Activated naive CD8-positive, alpha-beta T cell (primary cell): ENCODE results near the gene HNRNPD.
"Not testable (repeated sequence)": the region's sequence is repeated elsewhere in the genome, so short reads cannot be mapped to it uniquely, and the experiment has no call there.

Experiments
- H3K27ac Mint-ChIP-seq: one replicate; pipeline ENCODE4 v1.8.0; 2021; ENCODE audit warnings: mixed read lengths
- H3K27me3 Mint-ChIP-seq: one replicate; pipeline ENCODE4 v1.8.0; 2021; ENCODE audit warnings: mixed read lengths
- H3K36me3 Mint-ChIP-seq: one replicate; pipeline ENCODE4 v1.8.0; 2021; ENCODE audit warnings: mixed read lengths
- H3K4me1 Mint-ChIP-seq: one replicate; pipeline ENCODE4 v1.8.0; 2021; ENCODE audit warnings: low read depth, mixed read lengths
- H3K4me3 Mint-ChIP-seq: one replicate; pipeline ENCODE4 v1.8.0; 2021; ENCODE audit warnings: mild to moderate bottlenecking, mixed read lengths
- H3K9me3 Mint-ChIP-seq: one replicate; pipeline ENCODE4 v1.8.0; 2021; ENCODE audit warnings: low read depth, mixed read lengths

The HNRNPD gene

GRCh38 chr4:82382751-82383150, 9.0 kb upstream of the HNRNPD start:
- H3K4me1 Mint-ChIP-seq = peaks cover 10% of the 10 kb centered on the region
- no peaks in the 10 kb centered on the region for H3K27me3 Mint-ChIP-seq
- H3K27ac Mint-ChIP-seq = no peak overlapping the region
- no peak overlapping the region for H3K4me3 Mint-ChIP-seq
- H3K9me3 Mint-ChIP-seq = no peaks in the 10 kb centered on the region
- H3K36me3 Mint-ChIP-seq = no peaks in the 10 kb centered on the region

GRCh38 chr4:82381661-82382296, 8.0 kb upstream of the HNRNPD start:
- Mint-ChIP-seq H3K27me3 (no peaks in the 10 kb centered on the region), H3K27ac (no peak overlapping the region), H3K9me3 (no peaks in the 10 kb centered on the region), H3K4me3 (no peak overlapping the region), H3K36me3 (no peaks in the 10 kb centered on the region), H3K4me1 (peaks cover 11% of the 10 kb centered on the region)

GRCh38 chr4:82381235-82381634, 7.4 kb upstream of the HNRNPD start:
- Mint-ChIP-seq H3K36me3 (peaks cover 2% of the 10 kb centered on the region), H3K4me1 (peaks cover 15% of the 10 kb centered on the region), H3K9me3 (no peaks in the 10 kb centered on the region), H3K4me3 (no peak overlapping the region), H3K27ac (no peak overlapping the region), H3K27me3 (no peaks in the 10 kb centered on the region)

- Mint-ChIP-seq H3K4me1 (peaks cover 19% of the 10 kb centered on the region), H3K27me3 (no peaks in the 10 kb centered on the region), H3K27ac (no peak overlapping the region), H3K9me3 (no peaks in the 10 kb centered on the region), H3K4me3 (no peak overlapping the region), H3K36me3 (peaks cover 2% of the 10 kb centered on the region)
These were observed 7.0 kb upstream of the HNRNPD start for GRCh38 chr4:82380831-82381230.

GRCh38 chr4:82380344-82380743, 6.6 kb upstream of the HNRNPD start:
- no peak overlapping the region for H3K27ac Mint-ChIP-seq
- no peak overlapping the region for H3K4me3 Mint-ChIP-seq
- peaks cover 23% of the 10 kb centered on the region for H3K4me1 Mint-ChIP-seq
- no peaks in the 10 kb centered on the region for H3K9me3 Mint-ChIP-seq
- H3K36me3 Mint-ChIP-seq = peaks cover 2% of the 10 kb centered on the region
- no peaks in the 10 kb centered on the region for H3K27me3 Mint-ChIP-seq

- Mint-ChIP-seq H3K4me3 (peak overlapping the region; percentile 99), H3K27ac (no peak overlapping the region), H3K27me3 (no peaks in the 10 kb centered on the region), H3K36me3 (peaks cover 17% of the 10 kb centered on the region), H3K9me3 (no peaks in the 10 kb centered on the region), H3K4me1 (peaks cover 24% of the 10 kb centered on the region)
These were observed 2.3 kb upstream of the HNRNPD start for GRCh38 chr4:82376109-82376508.

- no peaks in the 10 kb centered on the region for H3K9me3 Mint-ChIP-seq
- H3K27ac Mint-ChIP-seq = peak overlapping the region; percentile 100
- peak overlapping the region; percentile 99 for H3K4me3 Mint-ChIP-seq
- no peaks in the 10 kb centered on the region for H3K27me3 Mint-ChIP-seq
- H3K4me1 Mint-ChIP-seq = peaks cover 44% of the 10 kb centered on the region
- H3K36me3 Mint-ChIP-seq = peaks cover 23% of the 10 kb centered on the region
These were observed 340 bp downstream of the HNRNPD start for GRCh38 chr4:82373486-82373815.

GRCh38 chr4:82372517-82373485, 990 bp downstream of the HNRNPD start:
- Mint-ChIP-seq H3K4me3 (peak overlapping the region; percentile 99), H3K4me1 (peaks cover 48% of the 10 kb centered on the region), H3K27me3 (no peaks in the 10 kb centered on the region), H3K27ac (peak overlapping the region; percentile 100), H3K36me3 (peaks cover 23% of the 10 kb centered on the region), H3K9me3 (no peaks in the 10 kb centered on the region)

DNA sequence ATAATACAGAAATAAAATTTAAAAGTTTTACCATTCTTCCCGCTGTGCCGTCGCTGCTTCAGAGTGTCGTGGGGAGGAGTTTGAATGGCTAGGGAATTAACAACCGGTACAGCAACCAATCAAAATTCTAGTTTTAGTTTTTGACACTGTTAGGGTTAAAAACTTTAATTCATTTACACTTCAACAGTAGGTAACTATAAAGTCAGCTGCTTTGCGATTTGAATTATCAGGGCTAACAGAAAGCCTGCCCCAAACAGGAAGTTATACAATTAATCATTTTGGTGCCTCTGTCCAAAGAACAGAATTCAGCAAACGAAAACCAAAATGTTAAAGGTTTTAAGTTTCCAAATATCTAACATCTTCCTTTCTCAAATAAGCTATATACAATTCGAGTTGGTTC, 2.3 kb downstream of the HNRNPD start:
- H3K4me3 Mint-ChIP-seq = peak overlapping the region; percentile 99
- no peaks in the 10 kb centered on the region for H3K9me3 Mint-ChIP-seq
- peaks cover 58% of the 10 kb centered on the region for H3K4me1 Mint-ChIP-seq
- H3K27me3 Mint-ChIP-seq = no peaks in the 10 kb centered on the region
- H3K36me3 Mint-ChIP-seq = peaks cover 26% of the 10 kb centered on the region
- H3K27ac Mint-ChIP-seq = peak overlapping the region; percentile 100

GRCh38 chr4:82367438-82368097, 6.2 kb downstream of the HNRNPD start:
- Mint-ChIP-seq H3K9me3 (no peaks in the 10 kb centered on the region), H3K4me3 (peak overlapping the region; percentile 99), H3K27ac (peak overlapping the region; percentile 73), H3K36me3 (peaks cover 19% of the 10 kb centered on the region), H3K4me1 (peaks cover 78% of the 10 kb centered on the region), H3K27me3 (no peaks in the 10 kb centered on the region)

DNA sequence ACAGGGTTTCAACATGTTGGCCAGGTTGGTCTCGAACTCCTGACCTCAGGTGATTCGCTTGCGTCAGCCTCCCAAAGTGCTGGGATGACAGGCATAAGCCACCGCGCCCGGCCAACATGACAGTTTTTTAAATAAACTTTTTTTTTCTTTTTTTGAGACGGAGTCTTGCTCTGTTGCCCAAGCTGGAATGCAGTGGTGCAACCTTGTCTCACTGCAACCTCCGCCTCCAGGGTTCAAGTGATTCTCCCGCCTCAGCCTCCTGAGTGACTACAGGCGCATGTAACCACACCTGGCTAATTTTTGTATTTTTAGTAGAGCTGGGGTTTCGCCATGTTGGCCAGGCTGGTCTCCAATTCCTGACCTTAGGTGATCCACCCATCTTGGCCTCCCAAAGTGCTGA, 7.4 kb downstream of the HNRNPD start:
- H3K9me3 Mint-ChIP-seq, H3K27me3 Mint-ChIP-seq: not testable (repeated sequence)
- Mint-ChIP-seq H3K4me3 (peak overlapping the region; percentile 69), H3K36me3 (peaks cover 11% of the 10 kb centered on the region), H3K4me1 (peaks cover 88% of the 10 kb centered on the region), H3K27ac (peak overlapping the region; percentile 46)

DNA sequence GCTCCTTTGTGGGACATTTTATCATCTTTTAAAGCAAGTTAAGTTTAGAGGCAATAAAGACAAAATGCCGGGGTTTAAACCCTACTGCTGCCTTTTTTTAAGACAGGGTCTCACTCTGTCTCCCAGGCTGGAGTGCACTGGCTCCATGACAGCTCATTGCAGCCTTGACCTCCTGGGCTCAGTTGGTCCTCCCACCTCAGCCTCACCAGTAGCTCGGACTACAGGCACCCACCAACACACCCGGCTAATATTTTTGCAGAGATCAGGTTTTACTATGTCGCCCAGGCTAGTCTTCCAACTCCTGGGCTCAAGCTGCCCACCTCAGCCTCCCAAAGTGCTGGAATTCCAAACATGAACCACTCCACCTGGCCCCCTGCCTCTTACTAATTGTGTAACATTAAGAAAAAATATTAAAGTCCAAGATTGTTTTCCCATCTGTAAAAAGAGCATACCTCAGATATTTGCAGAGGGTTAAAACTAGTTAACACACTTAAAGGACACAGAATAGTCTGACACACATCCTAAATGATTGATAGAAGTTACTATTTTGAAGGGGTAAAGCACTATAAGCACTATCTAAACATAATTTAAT, 9.8 kb downstream of the HNRNPD start:
- peaks cover 4% of the 10 kb centered on the region for H3K36me3 Mint-ChIP-seq
- H3K27ac Mint-ChIP-seq = peak overlapping the region; percentile 34
- H3K4me3 Mint-ChIP-seq = peak overlapping the region; percentile 61
- H3K27me3 Mint-ChIP-seq = no peaks in the 10 kb centered on the region
- peaks cover 92% of the 10 kb centered on the region for H3K4me1 Mint-ChIP-seq
- H3K9me3 Mint-ChIP-seq = no peaks in the 10 kb centered on the region

DNA sequence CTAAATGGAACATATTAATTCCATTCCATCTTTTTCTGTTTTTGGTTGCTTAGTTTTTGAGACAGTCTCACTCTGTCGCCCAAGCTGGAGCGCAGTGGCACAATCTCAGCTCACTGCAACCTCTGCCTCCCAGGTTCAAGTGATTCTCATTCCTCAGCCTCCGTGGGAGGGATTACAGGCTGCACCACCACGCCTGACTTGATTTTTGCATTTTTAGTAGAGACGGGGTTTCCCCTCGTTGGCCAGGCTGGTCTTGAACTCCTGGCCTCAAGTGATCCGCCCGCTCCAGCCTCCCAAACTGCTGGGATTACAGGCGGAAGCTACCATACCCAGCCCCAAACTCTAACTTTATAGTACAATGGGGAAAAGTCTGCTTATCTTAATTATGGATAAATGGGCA, 11.2 kb downstream of the HNRNPD start:
- H3K4me3 Mint-ChIP-seq = peak overlapping the region; percentile 56
- peaks cover 5% of the 10 kb centered on the region for H3K36me3 Mint-ChIP-seq

GRCh38 chr4:82360298-82361177, 13.3 kb downstream of the HNRNPD start:
- no peaks in the 10 kb centered on the region for H3K9me3 Mint-ChIP-seq
- peaks cover 7% of the 10 kb centered on the region for H3K36me3 Mint-ChIP-seq
- H3K4me1 Mint-ChIP-seq = peaks cover 92% of the 10 kb centered on the region
- H3K27me3 Mint-ChIP-seq = no peaks in the 10 kb centered on the region
- peak overlapping the region; percentile 54 for H3K4me3 Mint-ChIP-seq
- H3K27ac Mint-ChIP-seq = peak overlapping the region; percentile 52

More for the DNA sequence above, 11.2 kb downstream of the HNRNPD start:
- Mint-ChIP-seq H3K4me1 (peaks cover 92% of the 10 kb centered on the region), H3K27ac (peak overlapping the region; percentile 64), H3K27me3 (no peaks in the 10 kb centered on the region), H3K9me3 (no peaks in the 10 kb centered on the region)
